HG02981 (cell line): Measurements from ENCODE around the gene UNC93B1.

Source experiments
- ATAC-seq: cut with Tn5 transposase; IDR thresholded peaks from one replicate; pipeline ENCODE4 v1.9.1; 2021; ENCODE audit warnings: mild to moderate bottlenecking, moderate library complexity; ENCODE audit not compliant: unreplicated experiment

UNC93B1 gene

GRCh38 chr11:68040101-68040956 is 36.4 kb upstream of the UNC93B1 start:
- no peak for ATAC-seq

- ATAC-seq: no peak
These were observed 35.7 kb upstream of the UNC93B1 start for GRCh38 chr11:68039526-68040086.

- no peak for ATAC-seq
These were observed 35.0 kb upstream of the UNC93B1 start, which contains the start of gene TCIRG1 for GRCh38 chr11:68038718-68039525. Gene TCIRG1 (plus strand): TSS chr11:68039025. CDS start chr11:68041272, 2,247 bp downstream.

- ATAC-seq: no peak
These were observed 34.4 kb upstream of the UNC93B1 start for GRCh38 chr11:68038226-68038717.

GRCh38 chr11:68037411-68038225 is 33.7 kb upstream of the UNC93B1 start:
- ATAC-seq: no peak

GRCh38 chr11:68036717-68037239 is 32.9 kb upstream of the UNC93B1 start:
- ATAC-seq: no peak

GRCh38 chr11:68036141-68036716 is 32.3 kb upstream of the UNC93B1 start:
- ATAC-seq: no peak

- ATAC-seq: no peak
These were observed 31.5 kb upstream of the UNC93B1 start for GRCh38 chr11:68035266-68035876.

- no peak for ATAC-seq
These were observed 29.8 kb upstream of the UNC93B1 start for GRCh38 chr11:68033708-68034045.

GRCh38 chr11:68032997-68033707 is 29.3 kb upstream of the UNC93B1 start:
- no peak for ATAC-seq

- ATAC-seq: no peak
These were observed 28.1 kb upstream of the UNC93B1 start for GRCh38 chr11:68032003-68032402.

GRCh38 chr11:68031144-68031464 is 27.2 kb upstream of the UNC93B1 start:
- ATAC-seq: no peak

- ATAC-seq: peak; percentile 92
These were observed 26.6 kb upstream of the UNC93B1 start, which contains the start of gene NDUFS8 for GRCh38 chr11:68030318-68031143. Gene NDUFS8 (plus strand): TSS chr11:68030681. CDS start chr11:68032152, 1,471 bp downstream.

- ATAC-seq: no peak
These were observed 25.1 kb upstream of the UNC93B1 start for GRCh38 chr11:68028802-68029545.

- no peak for ATAC-seq
These were observed 23.8 kb upstream of the UNC93B1 start for GRCh38 chr11:68027667-68028066.

GRCh38 chr11:68026391-68027105 is 22.7 kb upstream of the UNC93B1 start:
- ATAC-seq: no peak

- no peak for ATAC-seq
These were observed 21.1 kb upstream of the UNC93B1 start for GRCh38 chr11:68025047-68025446.
